Rectal smooth muscle tissue (tissue), 1 donor: ENCODE results near the gene FGGY.
"Not testable (repeated sequence)": the region's sequence is repeated elsewhere in the genome, so short reads cannot be mapped to it uniquely, and the experiment has no call there.

Experiments
- H3K27ac ChIP-seq: one replicate; pipeline ENCODE4 v1.7.0; 2013; ENCODE audit warnings: low read depth, low read length, inconsistent platforms
- H3K27me3 ChIP-seq: one replicate; pipeline ENCODE4 v1.7.0; 2013; ENCODE audit warnings: low read length; ENCODE audit not compliant: control insufficient read depth, insufficient read depth
- H3K36me3 ChIP-seq: one replicate; pipeline ENCODE4 v1.7.0; 2013; ENCODE audit warnings: low read length; ENCODE audit not compliant: control insufficient read depth, insufficient read depth
- H3K4me1 ChIP-seq: one replicate; pipeline ENCODE4 v1.7.0; 2013; ENCODE audit warnings: low read length; ENCODE audit not compliant: control insufficient read depth, insufficient read depth
- H3K4me3 ChIP-seq: one replicate; pipeline ENCODE4 v1.7.0; 2013; ENCODE audit warnings: low read length
- H3K9ac ChIP-seq: one replicate; pipeline ENCODE4 v1.7.0; 2013; ENCODE audit warnings: low read length

FGGY gene

GRCh38 chr1:59698386-59698785 is 401.5 kb downstream of the FGGY start:
- no peaks in the 10 kb centered on the region for H3K36me3 ChIP-seq
- H3K4me1 ChIP-seq = peaks cover 12% of the 10 kb centered on the region
- H3K9ac ChIP-seq = no peak overlapping the region
- H3K27ac ChIP-seq = no peak overlapping the region
- no peak overlapping the region for H3K4me3 ChIP-seq
- H3K27me3 ChIP-seq = no peaks in the 10 kb centered on the region

- Histone ChIP-seq H3K27ac (no peak overlapping the region), H3K9ac (no peak overlapping the region), H3K36me3 (no peaks in the 10 kb centered on the region), H3K27me3 (no peaks in the 10 kb centered on the region), H3K4me3 (no peak overlapping the region), H3K4me1 (peaks cover 20% of the 10 kb centered on the region)
These were observed 402.4 kb downstream of the FGGY start for GRCh38 chr1:59699227-59699847.

GRCh38 chr1:59701376-59701775 is 404.5 kb downstream of the FGGY start:
- Histone ChIP-seq H3K36me3 (no peaks in the 10 kb centered on the region), H3K4me1 (peaks cover 30% of the 10 kb centered on the region), H3K27ac (no peak overlapping the region), H3K9ac (no peak overlapping the region), H3K4me3 (no peak overlapping the region), H3K27me3 (no peaks in the 10 kb centered on the region)

- Histone ChIP-seq H3K27ac (peak overlapping the region; percentile 69), H3K4me1 (peaks cover 35% of the 10 kb centered on the region), H3K27me3 (no peaks in the 10 kb centered on the region), H3K4me3 (no peak overlapping the region), H3K36me3 (no peaks in the 10 kb centered on the region), H3K9ac (no peak overlapping the region)
These were observed 406.5 kb downstream of the FGGY start for GRCh38 chr1:59703226-59703917.

GRCh38 chr1:59703918-59704378 is 407.1 kb downstream of the FGGY start:
- Histone ChIP-seq H3K4me1 (peaks cover 30% of the 10 kb centered on the region), H3K36me3 (no peaks in the 10 kb centered on the region), H3K27me3 (no peaks in the 10 kb centered on the region), H3K4me3 (no peak overlapping the region), H3K9ac (no peak overlapping the region), H3K27ac (peak overlapping the region; percentile 69)

- Histone ChIP-seq H3K27me3 (no peaks in the 10 kb centered on the region), H3K4me3 (no peak overlapping the region), H3K36me3 (no peaks in the 10 kb centered on the region), H3K27ac (no peak overlapping the region), H3K4me1 (peaks cover 30% of the 10 kb centered on the region), H3K9ac (no peak overlapping the region)
These were observed 407.8 kb downstream of the FGGY start for GRCh38 chr1:59704716-59705115.

- Histone ChIP-seq H3K4me1 (peaks cover 30% of the 10 kb centered on the region), H3K9ac (no peak overlapping the region), H3K27me3 (no peaks in the 10 kb centered on the region), H3K27ac (peak overlapping the region; percentile 57), H3K36me3 (no peaks in the 10 kb centered on the region), H3K4me3 (no peak overlapping the region)
These were observed 408.8 kb downstream of the FGGY start for GRCh38 chr1:59705466-59706302.

- Histone ChIP-seq H3K4me3 (no peak overlapping the region), H3K9ac (no peak overlapping the region), H3K36me3 (no peaks in the 10 kb centered on the region), H3K4me1 (peaks cover 30% of the 10 kb centered on the region), H3K27ac (peak overlapping the region; percentile 57), H3K27me3 (no peaks in the 10 kb centered on the region)
These were observed 409.4 kb downstream of the FGGY start for GRCh38 chr1:59706303-59706599.

GRCh38 chr1:59707178-59707791 is 410.4 kb downstream of the FGGY start:
- H3K9ac ChIP-seq = no peak overlapping the region
- no peaks in the 10 kb centered on the region for H3K36me3 ChIP-seq
- H3K4me3 ChIP-seq = no peak overlapping the region
- H3K27ac ChIP-seq = peak overlapping the region; percentile 57
- H3K4me1 ChIP-seq = peaks cover 30% of the 10 kb centered on the region
- no peaks in the 10 kb centered on the region for H3K27me3 ChIP-seq

- Histone ChIP-seq H3K27ac (no peak overlapping the region), H3K4me3 (no peak overlapping the region), H3K9ac (no peak overlapping the region), H3K4me1 (peaks cover 17% of the 10 kb centered on the region), H3K36me3 (no peaks in the 10 kb centered on the region), H3K27me3 (no peaks in the 10 kb centered on the region)
These were observed 412.4 kb downstream of the FGGY start for GRCh38 chr1:59709333-59709732.

GRCh38 chr1:59710920-59711319 is 414.0 kb downstream of the FGGY start:
- H3K36me3 ChIP-seq, H3K9ac ChIP-seq, H3K27ac ChIP-seq, H3K4me3 ChIP-seq, H3K27me3 ChIP-seq: not testable (repeated sequence)
- peaks cover 12% of the 10 kb centered on the region for H3K4me1 ChIP-seq

- Histone ChIP-seq H3K27me3 (no peaks in the 10 kb centered on the region), H3K4me3 (no peak overlapping the region), H3K36me3 (no peaks in the 10 kb centered on the region), H3K9ac (no peak overlapping the region), H3K27ac (no peak overlapping the region), H3K4me1 (no peaks in the 10 kb centered on the region)
These were observed 417.3 kb downstream of the FGGY start for GRCh38 chr1:59714219-59714618.
